Stimulated activated CD4-positive, alpha-beta T cell treated with anti-CD3 and anti-CD28 coated beads, Interleukin-1b, Interleukin-23, amount 100 ng/mL, for 1 hour (primary cell): ENCODE results near the gene KCNC2.

Experiments used
- DNase-seq, 2 donors: peaks; one replicate each; pipeline ENCODE4 v3.0.0-alpha.2; 2020; ENCODE audit warnings: low read depth in 2 of 2

The KCNC2 gene

GRCh38 chr12:75161488-75161887 lies 48.2 kb downstream of the KCNC2 start:
- no peak for DNase-seq

- DNase-seq, result no peak
Measured at GRCh38 chr12:75157385-75157784, 52.3 kb downstream of the KCNC2 start.

- DNase-seq, result no peak
Measured at GRCh38 chr12:75155962-75156361, 53.7 kb downstream of the KCNC2 start.

- DNase-seq, result no peak
Measured at GRCh38 chr12:75154388-75154787, 55.3 kb downstream of the KCNC2 start.

GRCh38 chr12:75139196-75139595 lies 70.4 kb downstream of the KCNC2 start:
- DNase-seq, result no peak

GRCh38 chr12:75137896-75138295 lies 71.7 kb downstream of the KCNC2 start:
- DNase-seq, result no peak

- no peak for DNase-seq
Measured at GRCh38 chr12:75135026-75135425, 74.6 kb downstream of the KCNC2 start.

GRCh38 chr12:75130811-75131210 lies 78.8 kb downstream of the KCNC2 start:
- DNase-seq, result no peak

GRCh38 chr12:75129275-75129674 lies 80.4 kb downstream of the KCNC2 start:
- DNase-seq, result no peak

GRCh38 chr12:75121036-75121705 lies 88.5 kb downstream of the KCNC2 start:
- DNase-seq, result no peak

- no peak for DNase-seq
Measured at GRCh38 chr12:75120311-75120711, 89.3 kb downstream of the KCNC2 start.

GRCh38 chr12:75116646-75117198 lies 92.9 kb downstream of the KCNC2 start:
- DNase-seq, result no peak

- no peak for DNase-seq
Measured at GRCh38 chr12:75115748-75116147, 93.9 kb downstream of the KCNC2 start.

- no peak for DNase-seq
Measured at GRCh38 chr12:75103822-75104221, 105.8 kb downstream of the KCNC2 start.

- DNase-seq, result no peak
Measured at GRCh38 chr12:75101781-75102180, 107.9 kb downstream of the KCNC2 start.

- DNase-seq, result no peak
Measured at GRCh38 chr12:75099210-75099609, 110.4 kb downstream of the KCNC2 start.

GRCh38 chr12:75097003-75097402 lies 112.6 kb downstream of the KCNC2 start:
- DNase-seq, result no peak

- no peak for DNase-seq
Measured at GRCh38 chr12:75087654-75088053, 122.0 kb downstream of the KCNC2 start.

GRCh38 chr12:75086091-75087038 lies 123.3 kb downstream of the KCNC2 start:
- no peak for DNase-seq

- DNase-seq, result no peak
Measured at GRCh38 chr12:75081305-75081704, 128.3 kb downstream of the KCNC2 start.

GRCh38 chr12:75080582-75080981 lies 129.1 kb downstream of the KCNC2 start:
- DNase-seq, result no peak

- no peak for DNase-seq
Measured at GRCh38 chr12:75065482-75065881, 144.2 kb downstream of the KCNC2 start.

- no peak for DNase-seq
Measured at GRCh38 chr12:75062691-75063090, 146.9 kb downstream of the KCNC2 start.
